Measurements from ENCODE around the gene SYMPK.

The SYMPK gene

DNA sequence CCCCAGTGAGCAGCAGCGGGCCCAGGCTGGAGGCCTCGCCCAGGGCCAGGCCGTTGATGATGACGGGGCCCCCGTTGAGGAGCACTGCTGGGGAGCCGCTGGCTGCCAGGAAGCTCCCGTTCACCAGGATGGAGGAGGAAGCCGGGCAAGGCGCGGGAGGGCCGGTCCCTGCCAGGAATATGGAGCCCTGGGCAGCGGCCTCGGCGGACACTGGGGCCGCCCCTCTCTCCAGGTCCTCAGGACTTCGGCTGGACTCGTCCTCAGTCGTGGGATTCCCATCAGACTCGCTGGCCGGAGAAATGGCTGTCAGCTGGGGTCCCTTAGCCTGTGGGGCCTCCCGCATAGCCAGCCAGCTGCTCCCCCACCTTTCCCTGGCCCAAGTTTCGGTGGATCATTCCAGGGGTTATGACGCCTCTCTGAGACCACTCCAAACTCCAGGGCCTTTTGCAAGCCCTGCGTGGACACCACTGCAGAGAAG, 96.0 kb downstream of the SYMPK start:
- DNase-seq (ENCODE audit: low spot score) = no peak

DNA sequence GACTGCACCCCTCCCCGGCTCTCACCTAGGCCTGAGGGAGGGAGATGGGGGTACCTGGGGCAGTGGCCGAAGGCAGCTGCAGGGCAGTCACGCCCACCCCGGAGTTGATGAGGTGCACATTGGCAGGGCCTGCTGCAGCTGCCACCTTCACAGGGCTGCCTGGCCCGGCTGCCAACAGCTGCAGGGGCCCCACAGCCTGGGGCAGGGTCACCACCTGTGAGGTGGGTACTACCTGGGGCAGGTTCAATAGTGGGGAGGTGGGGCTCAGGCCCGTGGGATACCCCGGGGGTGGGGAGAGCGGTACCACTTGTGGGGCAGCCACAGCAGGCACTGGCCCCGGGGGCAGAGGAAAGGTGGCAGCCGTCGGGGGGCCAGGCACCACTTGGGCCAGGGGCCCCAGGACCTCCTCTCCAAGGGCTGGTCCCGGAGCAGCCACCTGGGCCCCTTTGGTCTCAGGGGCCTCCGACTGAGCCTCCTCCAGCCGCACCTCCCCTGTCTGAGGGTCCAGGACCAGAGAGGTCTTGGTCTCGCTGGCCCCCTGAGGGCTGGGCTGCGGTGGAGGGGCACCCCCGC, 96.6 kb downstream of the SYMPK start:
- no peak for DNase-seq (ENCODE audit: low spot score)

DNA sequence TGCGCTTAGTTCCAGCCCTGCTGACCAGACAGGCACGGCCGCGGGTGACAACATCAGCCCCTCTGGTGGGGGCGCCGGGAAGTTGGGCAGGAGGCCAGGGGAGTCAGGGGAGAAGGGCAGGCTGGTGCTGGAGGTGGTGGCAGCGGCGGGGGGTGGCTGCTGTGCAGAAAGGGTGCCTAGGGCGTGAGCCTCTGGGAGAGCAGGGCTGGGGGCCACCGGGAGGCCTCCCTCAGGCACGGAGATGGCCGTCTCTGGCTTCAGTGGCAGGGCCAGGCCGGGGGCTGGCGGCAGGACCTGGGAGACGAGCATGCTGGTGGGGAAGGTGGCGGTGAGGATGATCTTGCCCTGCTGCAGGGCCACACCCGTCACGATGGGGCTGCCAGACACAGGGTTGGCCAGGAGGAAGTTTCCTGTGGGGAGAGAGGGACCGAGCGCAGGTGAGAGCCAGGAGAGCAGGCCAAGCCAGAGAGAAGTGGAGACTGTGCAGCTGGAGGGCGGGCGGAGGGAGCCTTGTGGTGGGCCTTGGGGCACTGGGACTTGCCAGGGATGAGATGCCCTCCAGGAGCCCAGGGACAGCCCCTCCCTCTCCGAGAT, 97.1 kb downstream of the SYMPK start:
- no peak for DNase-seq (ENCODE audit: low spot score)

All from cerebellar cortex (tissue), 1 donor.